GM19240 (cell line): ENCODE results near the gene IL20RB.

Experiments
- DNase-seq: peaks from one replicate; pipeline ENCODE4 v3.0.0; 2011; ENCODE audit warnings: low spot score; ENCODE audit not compliant: insufficient read length

Gene IL20RB

DNA sequence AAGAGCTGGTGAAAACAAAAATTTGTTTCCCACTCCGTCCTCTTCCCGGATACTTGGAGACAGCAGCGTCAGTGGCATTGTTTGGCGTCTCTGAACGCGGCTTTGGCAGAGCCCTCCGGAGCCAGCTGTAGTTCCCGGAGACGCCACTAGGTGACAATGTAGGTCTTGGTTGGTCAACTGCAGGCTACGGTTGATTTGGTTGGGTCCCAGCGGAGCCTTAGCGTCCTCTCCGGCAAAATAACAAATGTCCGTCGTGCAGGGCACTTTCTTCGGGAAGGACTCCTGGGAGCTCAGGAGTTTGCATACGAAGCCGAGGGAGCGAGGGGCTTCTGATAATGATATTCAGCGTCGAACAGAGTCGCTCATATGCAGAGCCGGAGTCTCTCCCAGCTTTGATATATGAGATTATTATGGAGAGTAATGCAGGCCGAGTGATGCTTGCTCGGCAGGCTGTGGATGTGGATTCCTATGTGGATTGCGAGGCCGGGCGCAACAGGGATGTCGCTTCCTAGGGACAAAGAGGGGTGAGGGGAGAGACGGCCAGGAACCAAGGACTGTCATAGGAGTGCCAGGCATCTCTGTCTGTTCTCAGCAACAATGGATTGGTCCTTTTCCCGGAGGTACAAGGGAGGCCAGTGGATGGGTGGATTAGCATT is 74.8 kb downstream of the IL20RB start:
- DNase-seq: peak; percentile 73

DNA sequence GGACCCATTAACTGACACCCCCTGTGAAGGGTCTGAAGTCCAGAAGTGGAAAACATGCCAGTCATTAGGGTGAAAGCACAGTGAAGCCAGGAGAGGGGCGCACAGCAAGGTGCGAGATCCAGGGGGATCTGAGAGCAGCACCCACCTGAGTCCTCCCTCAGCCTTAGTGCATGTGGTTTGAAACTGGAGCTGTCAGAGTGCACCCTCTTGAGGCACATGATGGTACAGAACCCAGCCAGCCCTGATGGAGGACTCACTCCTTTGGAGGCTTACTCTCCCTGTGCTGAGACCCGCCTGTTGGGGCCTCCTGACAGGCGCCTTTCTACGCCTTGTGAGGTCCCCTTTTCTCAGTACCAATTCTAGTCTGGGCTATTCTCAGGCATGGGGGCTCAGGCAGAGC is 77.8 kb downstream of the IL20RB start:
- DNase-seq: no peak

DNA sequence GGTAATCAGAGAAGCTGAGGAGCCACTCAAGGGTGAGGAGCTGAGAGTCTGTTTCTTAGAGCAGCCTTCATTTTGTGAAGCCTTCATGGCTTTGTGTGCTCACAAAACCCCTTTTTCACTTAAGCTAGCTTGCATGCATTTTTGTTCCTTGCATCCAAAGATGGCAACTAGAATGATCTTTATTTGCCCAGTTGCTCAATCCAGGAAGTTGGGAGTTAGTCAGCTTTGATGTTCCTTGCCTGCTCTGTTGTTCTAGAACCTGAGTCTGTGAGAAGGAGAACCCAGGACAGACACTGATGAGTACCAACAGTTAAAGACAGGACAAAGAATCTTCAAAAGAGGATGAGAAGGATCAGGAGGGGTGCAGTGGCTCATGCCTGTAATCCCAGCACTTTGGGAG is 81.8 kb downstream of the IL20RB start:
- DNase-seq: no peak

DNA sequence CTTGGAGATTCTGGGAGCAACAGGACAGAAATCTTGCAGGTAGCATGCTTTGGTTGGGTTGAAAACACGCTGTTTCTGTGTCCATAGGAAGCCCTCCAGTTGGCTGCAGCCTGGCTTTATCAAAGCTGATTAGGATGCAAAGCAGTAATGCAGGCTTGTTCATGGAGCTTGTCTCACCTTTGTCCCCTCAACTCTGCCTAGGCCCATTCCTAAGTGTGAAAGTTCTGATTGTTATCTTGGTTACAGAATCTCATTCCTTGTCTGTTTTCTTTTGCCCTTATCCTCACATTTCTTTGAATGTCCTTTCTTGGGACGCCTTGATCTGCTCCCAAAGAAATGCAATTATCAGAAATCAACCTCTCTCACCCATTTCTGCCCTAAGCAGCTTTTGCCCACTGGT is 83.5 kb downstream of the IL20RB start:
- DNase-seq: no peak

DNA sequence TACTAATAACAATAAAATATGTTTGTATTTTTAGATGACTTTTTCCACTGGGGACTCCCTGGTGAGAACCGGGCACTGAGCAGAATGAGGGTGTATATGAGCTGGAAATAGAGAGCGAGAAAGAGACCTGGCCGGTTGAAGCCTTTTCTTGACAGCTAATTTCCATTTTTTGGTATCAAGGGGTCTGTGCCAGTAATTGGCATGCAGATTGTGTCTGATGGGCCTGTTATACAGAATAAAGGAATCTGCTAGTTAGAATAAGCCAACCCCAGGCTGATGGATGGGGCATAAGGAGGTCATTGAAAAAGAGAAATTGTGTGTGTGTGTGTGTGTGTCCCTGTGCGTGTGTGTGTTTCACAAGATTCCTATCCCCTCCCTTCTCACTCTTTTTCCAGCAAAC is 83.9 kb downstream of the IL20RB start:
- DNase-seq: no peak

DNA sequence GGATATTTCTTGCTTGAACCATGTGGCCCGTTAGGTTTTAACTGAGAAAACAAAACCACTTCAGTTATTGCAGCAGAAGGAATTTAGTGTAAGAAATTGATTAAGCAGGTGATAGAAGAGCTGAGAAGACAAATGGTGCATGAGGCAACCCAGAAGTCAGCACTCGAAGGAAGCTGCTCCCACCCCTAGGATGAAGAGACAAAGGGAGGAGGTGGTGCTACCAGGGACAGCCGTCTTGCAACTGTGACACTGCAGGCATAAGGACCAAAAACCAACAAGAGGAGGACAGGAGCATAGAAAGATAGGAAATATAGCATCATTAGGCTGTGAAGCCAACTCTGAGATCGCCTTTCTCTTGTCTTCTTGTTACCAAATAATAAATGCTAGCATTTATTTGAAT is 89.0 kb downstream of the IL20RB start:
- no peak for DNase-seq

DNA sequence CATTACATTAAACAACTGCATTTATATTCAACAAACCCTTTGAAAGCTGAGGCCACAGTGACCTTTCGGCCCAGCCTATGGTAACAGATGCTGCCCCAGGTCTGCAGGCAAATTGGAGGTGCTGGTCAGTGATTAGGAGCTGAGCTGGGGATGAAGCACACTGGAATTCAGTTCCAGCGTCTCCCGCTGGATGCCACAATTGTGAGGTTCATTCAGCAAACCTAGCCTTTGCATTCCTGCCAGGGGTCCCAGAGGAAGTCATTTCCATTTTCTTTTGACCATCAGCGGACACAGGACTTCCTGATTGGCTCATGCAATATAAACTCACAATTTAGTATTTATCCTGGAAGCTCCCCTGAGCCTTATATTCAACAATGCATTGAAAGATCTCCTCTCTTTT is 89.5 kb downstream of the IL20RB start:
- no peak for DNase-seq

DNA sequence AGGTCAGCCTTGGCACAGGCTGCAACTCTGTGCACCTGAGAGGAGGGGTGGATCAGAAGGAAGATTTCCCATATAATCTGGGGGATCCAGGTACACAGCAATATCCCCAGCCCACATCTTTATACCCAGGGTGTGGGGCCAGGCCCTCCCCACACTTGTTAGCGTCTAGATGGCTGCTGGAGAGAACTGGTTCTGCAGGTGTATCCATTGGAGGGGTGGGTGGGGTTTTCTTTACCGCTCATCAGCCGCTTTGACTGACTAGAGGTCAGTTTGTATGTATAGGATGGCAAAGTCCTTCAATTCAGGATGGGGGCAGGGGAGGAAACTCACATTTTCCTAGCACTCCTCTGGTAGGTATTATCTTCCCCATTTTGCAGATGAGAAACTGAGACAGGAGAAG is 92.5 kb downstream of the IL20RB start:
- no peak for DNase-seq

DNA sequence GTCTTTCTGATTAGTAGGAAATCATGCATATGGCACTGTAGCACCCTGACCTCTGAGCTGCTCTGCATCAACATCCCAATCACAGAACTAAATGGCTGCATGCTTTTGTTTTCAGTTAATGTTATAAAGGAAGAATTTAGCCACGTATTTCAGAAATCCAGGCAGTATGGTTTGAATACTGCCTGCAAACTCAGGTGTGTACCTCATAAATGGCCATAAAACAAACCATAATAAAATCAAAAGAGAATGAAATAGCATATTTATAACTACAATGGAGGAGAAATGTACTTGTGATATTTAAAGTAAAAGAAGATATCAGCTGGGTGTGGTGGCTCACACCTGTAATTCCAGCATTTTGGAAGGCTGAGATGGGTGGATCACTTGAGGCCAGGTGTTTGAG is 94.5 kb downstream of the IL20RB start:
- no peak for DNase-seq
